Thoracic aorta (tissue), 2 donors: ENCODE data around the gene IRAK2. TPM values are rescaled to one million over a fixed set of nuclear protein-coding genes. Genes with fewer than 3 reads are reported as not detected.

Source experiments
- ATAC-seq: fragments of 150-250 bp; one replicate; pipeline ENCODE4 v1.8.0; 2017; ENCODE audit warnings: low read depth; ENCODE audit not compliant: insufficient number of reproducible peaks, low FRiP score
- DNase-seq: peaks from one replicate; pipeline ENCODE4 v3.0.0-alpha.2; 2020; ENCODE audit warnings: low spot score
- H3K27ac ChIP-seq, 2 donors: fragments of 200-600 bp; sonication (generic); 1 replicate in 1 of 2; 2 replicates in 1 of 2; pipeline ENCODE4 v1.5.1; 2016; ENCODE audit warnings: mild to moderate bottlenecking in 2 of 2, moderate library complexity in 2 of 2
- H3K27me3 ChIP-seq: fragments of 200-600 bp; sonication (generic); replicated peaks from 2 replicates; pipeline ENCODE4 v1.6.0; 2016; ENCODE audit warnings: mild to moderate bottlenecking; ENCODE audit not compliant: insufficient read depth
- H3K36me3 ChIP-seq: fragments of 200-600 bp; sonication (generic); one replicate; pipeline ENCODE4 v1.5.1; 2016
- H3K4me1 ChIP-seq, 2 donors: fragments of 200-600 bp; sonication (generic); 1 replicate in 1 of 2; 2 replicates in 1 of 2; pipeline versions ENCODE4 v1.5.1 to v1.6.0; 2016; ENCODE audit warnings: low read depth in 2 of 2, mild to moderate bottlenecking in 1 of 2; ENCODE audit not compliant: control insufficient read depth in 1 of 2
- H3K4me3 ChIP-seq: fragments of 200-600 bp; sonication (generic); 2 replicates; pipeline ENCODE4 v1.5.1; 2016; ENCODE audit warnings: mild to moderate bottlenecking
- H3K9me3 ChIP-seq: fragments of 200-600 bp; sonication (generic); 2 replicates; pipeline ENCODE4 v1.5.1; 2016
- total RNA-seq, 2 donors: library from RNA; depleted of rRNA; stranded (reverse); fragments of >200 nt; gene quantifications; one replicate each; pipeline versions ENCODE4 v1.1.0 to v1.2.3, GENCODE V29; 2016
- TF ChIP-seq, protein P1 (sequence below): fragments of 200-600 bp; sonication (generic); IDR thresholded peaks from one replicate; pipeline ENCODE4 v1.5.1; 2019; ENCODE audit warnings: antibody characterized with exemption

Gene IRAK2
- total RNA-seq, 2 donors from 2014 or later, result 5.7 to 13.8 TPM

DNA sequence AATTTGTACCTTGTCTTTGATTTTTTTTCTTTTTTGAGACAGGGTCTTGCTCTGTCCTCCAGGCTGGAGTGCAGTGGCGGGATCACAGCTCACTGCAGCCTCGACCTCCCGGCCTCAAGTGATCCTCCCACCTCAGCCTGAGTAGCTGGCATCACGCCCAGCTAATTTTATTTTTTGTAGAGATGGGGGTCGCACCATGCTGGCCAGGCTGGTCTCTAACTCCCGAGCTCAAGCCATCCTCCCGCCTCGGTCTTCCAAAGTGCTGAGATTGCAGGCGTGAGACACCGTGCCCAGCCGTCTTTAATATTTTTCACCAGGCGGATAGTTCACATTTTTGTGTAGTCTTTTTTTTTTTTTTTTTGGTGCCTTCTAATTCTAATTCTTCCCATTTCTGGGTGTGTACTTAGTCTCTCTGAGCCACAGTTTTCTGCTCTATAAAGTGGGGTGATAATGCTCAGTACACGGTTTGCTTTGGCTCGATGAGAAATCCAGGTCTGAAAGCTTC, 83.0 kb downstream of the IRAK2 start:
- peak overlapping the region; percentile 77 to 88 for H3K27ac ChIP-seq
- no peaks in the 10 kb centered on the region for H3K27me3 ChIP-seq
- DNase-seq (no peak), ATAC-seq (peak; percentile 17)
- peak overlapping the region; percentile 88 for H3K4me3 ChIP-seq
- peaks cover 16 to 32% of the 10 kb centered on the region in 2 donors for H3K4me1 ChIP-seq
- TF ChIP-seq, protein P1, sequence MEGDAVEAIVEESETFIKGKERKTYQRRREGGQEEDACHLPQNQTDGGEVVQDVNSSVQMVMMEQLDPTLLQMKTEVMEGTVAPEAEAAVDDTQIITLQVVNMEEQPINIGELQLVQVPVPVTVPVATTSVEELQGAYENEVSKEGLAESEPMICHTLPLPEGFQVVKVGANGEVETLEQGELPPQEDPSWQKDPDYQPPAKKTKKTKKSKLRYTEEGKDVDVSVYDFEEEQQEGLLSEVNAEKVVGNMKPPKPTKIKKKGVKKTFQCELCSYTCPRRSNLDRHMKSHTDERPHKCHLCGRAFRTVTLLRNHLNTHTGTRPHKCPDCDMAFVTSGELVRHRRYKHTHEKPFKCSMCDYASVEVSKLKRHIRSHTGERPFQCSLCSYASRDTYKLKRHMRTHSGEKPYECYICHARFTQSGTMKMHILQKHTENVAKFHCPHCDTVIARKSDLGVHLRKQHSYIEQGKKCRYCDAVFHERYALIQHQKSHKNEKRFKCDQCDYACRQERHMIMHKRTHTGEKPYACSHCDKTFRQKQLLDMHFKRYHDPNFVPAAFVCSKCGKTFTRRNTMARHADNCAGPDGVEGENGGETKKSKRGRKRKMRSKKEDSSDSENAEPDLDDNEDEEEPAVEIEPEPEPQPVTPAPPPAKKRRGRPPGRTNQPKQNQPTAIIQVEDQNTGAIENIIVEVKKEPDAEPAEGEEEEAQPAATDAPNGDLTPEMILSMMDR, result no peak
- peaks cover 5% of the 10 kb centered on the region for H3K36me3 ChIP-seq
- H3K9me3 ChIP-seq, result no peaks in the 10 kb centered on the region

DNA sequence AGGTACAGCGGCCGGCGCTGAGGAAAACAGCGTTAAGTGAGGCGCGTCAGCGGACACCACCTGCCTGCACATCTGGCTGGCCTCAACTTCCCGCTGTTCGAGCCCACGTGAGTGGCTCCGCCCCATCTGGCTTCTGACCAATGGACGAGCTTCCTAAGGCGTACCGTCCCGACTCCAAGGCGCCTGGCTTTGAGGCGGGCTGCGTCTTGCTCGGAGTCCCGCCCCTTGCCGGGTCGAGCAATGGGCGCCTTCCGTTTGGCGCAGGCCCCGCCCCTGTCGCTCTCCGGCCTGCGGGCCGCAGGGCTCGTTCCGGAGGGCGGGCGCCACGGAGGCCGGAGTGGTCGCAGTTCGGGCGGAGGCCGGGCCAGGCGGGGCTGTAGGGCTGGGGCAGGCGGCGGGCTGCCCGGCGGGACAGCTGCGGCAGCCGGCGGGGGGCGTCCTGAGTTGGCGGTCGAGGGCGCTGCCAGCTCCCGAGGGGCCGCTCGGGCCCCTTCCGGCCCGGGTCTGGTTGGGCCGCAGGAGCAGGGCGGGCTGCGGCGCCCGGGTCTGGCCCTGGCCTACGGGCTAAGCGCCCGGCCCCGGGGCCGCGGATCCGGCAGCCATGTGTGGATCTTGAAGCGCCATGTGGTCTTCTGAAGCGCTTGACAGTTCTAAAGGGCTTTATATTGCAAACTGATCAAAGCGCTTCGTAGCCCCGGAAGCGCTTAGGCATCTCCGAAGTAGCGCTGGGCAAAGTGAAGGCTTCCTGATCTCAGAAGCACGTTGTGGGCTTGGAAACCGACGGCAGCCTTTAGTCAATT, 83.7 kb downstream of the IRAK2 start, which contains the start of gene TATDN2:
TSS of gene TATDN2 (plus strand) at position 276 of the 800 bp plus-strand sequence. CDS start 742 bp downstream, outside the sequence.
- ATAC-seq, result peak; percentile 89
- peaks cover 8% of the 10 kb centered on the region for H3K36me3 ChIP-seq
- H3K4me1 ChIP-seq, result peaks cover 16 to 32% of the 10 kb centered on the region in 2 donors
- TF ChIP-seq, protein P1, result no peak
- H3K9me3 ChIP-seq, result no peaks in the 10 kb centered on the region
- H3K27ac ChIP-seq, result peak within 1 kb of the TSS; percentile 77 to 88
- DNase-seq, result peak; percentile 78
- peak within 1 kb of the TSS; percentile 88 for H3K4me3 ChIP-seq
- no peaks in the 10 kb centered on the region for H3K27me3 ChIP-seq

DNA sequence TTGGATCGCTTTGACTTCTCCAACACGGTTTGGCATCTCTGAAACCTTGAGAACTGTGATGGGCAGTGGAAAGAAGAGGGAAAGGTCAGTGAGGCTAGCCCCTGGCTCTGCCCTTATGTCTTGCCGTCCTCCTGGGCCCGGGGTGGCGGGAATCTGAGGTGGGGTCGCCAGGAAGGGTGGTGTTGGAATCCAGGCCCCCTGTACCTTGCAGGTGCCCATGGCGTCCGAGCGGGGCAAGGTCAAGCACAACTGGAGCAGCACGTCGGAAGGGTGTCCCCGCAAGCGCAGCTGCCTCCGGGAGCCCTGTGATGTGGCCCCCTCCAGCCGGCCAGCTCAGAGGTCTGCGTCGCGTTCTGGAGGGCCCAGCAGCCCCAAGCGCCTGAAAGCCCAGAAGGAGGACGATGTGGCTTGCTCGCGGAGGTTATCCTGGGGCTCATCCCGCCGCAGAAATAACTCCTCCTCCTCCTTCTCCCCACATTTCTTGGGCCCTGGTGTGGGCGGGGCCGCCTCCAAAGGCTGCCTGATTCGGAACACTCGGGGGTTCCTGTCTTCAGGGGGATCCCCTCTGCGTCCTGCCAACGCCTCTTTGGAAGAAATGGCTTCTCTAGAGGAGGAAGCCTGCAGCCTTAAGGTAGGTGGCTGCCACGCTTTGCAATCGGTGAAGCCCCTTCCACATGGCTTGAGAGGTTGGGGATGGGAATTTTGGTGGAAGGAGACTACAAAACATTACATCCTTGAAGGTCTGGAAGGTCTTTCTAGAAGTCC, 84.4 kb downstream of the IRAK2 start:
- ATAC-seq (no peak), DNase-seq (no peak)
- peaks cover 16 to 36% of the 10 kb centered on the region in 2 donors for H3K4me1 ChIP-seq
- peak overlapping the region; percentile 88 for H3K4me3 ChIP-seq
- TF ChIP-seq, protein P1, result no peak
- no peaks in the 10 kb centered on the region for H3K27me3 ChIP-seq
- peaks cover 6% of the 10 kb centered on the region for H3K36me3 ChIP-seq
- no peaks in the 10 kb centered on the region for H3K9me3 ChIP-seq
- peak overlapping the region; percentile 77 to 88 for H3K27ac ChIP-seq

DNA sequence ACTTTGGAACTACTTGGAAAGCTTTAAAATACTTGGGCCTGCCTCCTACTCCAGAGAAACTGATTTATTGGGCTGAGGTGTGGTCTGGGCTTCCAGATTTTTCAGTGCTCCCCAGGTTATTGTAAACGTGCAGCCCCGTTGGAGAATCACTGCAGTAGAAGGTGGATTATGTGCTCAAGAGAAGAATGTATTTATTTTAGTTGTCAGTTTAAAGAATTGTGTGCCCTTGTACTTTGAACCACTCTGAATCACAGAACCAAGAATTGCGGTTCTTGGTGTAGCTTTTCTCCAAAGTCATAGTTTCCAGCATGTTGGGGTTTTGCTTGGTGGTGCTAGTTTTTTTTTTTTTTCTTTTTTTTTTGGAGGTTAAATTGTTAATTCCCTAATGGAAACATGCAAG, 85.1 kb downstream of the IRAK2 start:
- Histone ChIP-seq H3K27ac (peak overlapping the region in 1 of 2 donors; percentile 88), H3K9me3 (no peaks in the 10 kb centered on the region), H3K27me3 (no peaks in the 10 kb centered on the region), H3K36me3 (peaks cover 10% of the 10 kb centered on the region), H3K4me3 (peak overlapping the region; percentile 88), H3K4me1 (peaks cover 16 to 42% of the 10 kb centered on the region in 2 donors)
- no peak for DNase-seq
- no peak for ATAC-seq
- TF ChIP-seq, protein P1, result no peak

DNA sequence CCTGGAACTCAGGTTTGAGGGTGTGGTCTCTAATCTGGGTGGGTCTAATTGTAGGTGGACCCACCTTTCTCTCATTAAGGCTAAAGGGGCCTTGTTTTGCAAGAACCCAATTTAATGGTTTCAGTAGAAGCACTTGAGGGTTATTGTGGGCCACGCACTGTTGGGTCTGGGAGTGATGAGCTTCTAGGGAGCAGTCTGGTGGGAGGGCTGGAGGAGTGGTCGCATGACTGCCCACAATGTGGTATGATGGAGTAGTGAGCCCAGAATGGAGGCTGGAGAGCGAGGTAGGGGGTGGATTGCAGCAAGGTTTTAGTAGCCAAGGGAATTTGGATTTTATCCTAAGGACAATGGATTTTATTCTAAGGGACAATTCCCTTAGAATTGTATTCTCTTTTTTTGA, 86.3 kb downstream of the IRAK2 start:
- H3K4me3 ChIP-seq, result no peak overlapping the region
- peaks cover 10% of the 10 kb centered on the region for H3K36me3 ChIP-seq
- TF ChIP-seq, protein P1, result no peak
- H3K27me3 ChIP-seq, result no peaks in the 10 kb centered on the region
- ATAC-seq, result no peak
- H3K27ac ChIP-seq, result no peak overlapping the region
- no peaks in the 10 kb centered on the region for H3K9me3 ChIP-seq
- no peak for DNase-seq
- H3K4me1 ChIP-seq, result peaks cover 16 to 42% of the 10 kb centered on the region in 2 donors
